IMR-90 (cell line): ENCODE measurements around the gene DELE1. TPM values are rescaled to one million over a fixed set of nuclear protein-coding genes. Genes with fewer than 3 reads are reported as not detected.

Experiments used
- ATAC-seq: fragments of 200-7000 bp; cut with Tn5 transposase; 2 replicates; pipeline ENCODE4 v1.9.1; 2020; ENCODE audit warnings: low read depth, mild to moderate bottlenecking, moderate library complexity
- BruUV-seq: library from RNA; stranded (reverse); fragments of 400-500 nt; replicated peaks from 2 replicates; lab custom pipeline; 2021; lab: Mats Ljungman, UMichigan
- CTCF ChIA-PET: fragments of 300-600 bp; formaldehyde crosslinking; extraction: SDS; loops from one replicate; lab custom pipeline; 2021; ENCODE audit warnings: antibody characterized with exemption; lab: Yijun Ruan, JAX
- POLR2A ChIA-PET: fragments of 300-600 bp; sonication (Branson Sonifier 250); formaldehyde crosslinking; loops from one replicate; lab custom pipeline; 2022; ENCODE audit warnings: antibody characterized with exemption; ENCODE audit not compliant: unreplicated experiment; lab: Charles Lee
- DNase-seq: peaks from one replicate; pipeline ENCODE4 v3.0.0; 2013
- H2AFZ ChIP-seq: replicated peaks from 2 replicates; pipeline ENCODE3; 2013; ENCODE audit warnings: low read length, mild to moderate bottlenecking; ENCODE audit not compliant: poor library complexity
- H2AK5ac ChIP-seq: 2 replicates; pipeline ENCODE4 v1.6.1; 2013; ENCODE audit warnings: low read depth, low read length, inconsistent platforms
- H2AK9ac ChIP-seq: replicated peaks from 2 replicates; pipeline ENCODE3; 2013; ENCODE audit warnings: mild to moderate bottlenecking, low read depth, low read length, moderate library complexity; ENCODE audit not compliant: poor library complexity
- H2BK120ac ChIP-seq: 2 replicates; pipeline ENCODE4 v1.6.1; 2013; ENCODE audit warnings: low read depth, low read length, inconsistent platforms
- H2BK15ac ChIP-seq: 3 replicates; pipeline ENCODE4 v1.6.1; 2013; ENCODE audit warnings: low read depth, low read length, inconsistent platforms
- H2BK20ac ChIP-seq: 2 replicates; pipeline ENCODE4 v1.6.1; 2013; ENCODE audit warnings: low read depth, mild to moderate bottlenecking, inconsistent platforms, low read length, moderate library complexity
- H2BK5ac ChIP-seq: 2 replicates; pipeline ENCODE4 v1.6.1; 2013; ENCODE audit warnings: mild to moderate bottlenecking, low read depth, low read length, inconsistent platforms; ENCODE audit not compliant: poor library complexity, severe bottlenecking
- H3K14ac ChIP-seq: replicated peaks from 2 replicates; pipeline ENCODE4 v1.6.1; 2013; ENCODE audit warnings: low read depth, low read length, inconsistent platforms
- H3K18ac ChIP-seq: 2 replicates; pipeline ENCODE4 v1.6.1; 2013; ENCODE audit warnings: low read depth, low read length, control low read depth
- H3K23ac ChIP-seq: 2 replicates; pipeline ENCODE4 v1.6.1; 2013; ENCODE audit warnings: low read depth, low read length, inconsistent platforms
- H3K27ac ChIP-seq: 2 replicates; pipeline ENCODE4 v1.5.1; 2013; ENCODE audit warnings: mild to moderate bottlenecking, control low read depth, low read length; ENCODE audit not compliant: insufficient read depth
- H3K27me3 ChIP-seq: 2 replicates; pipeline ENCODE4 v1.6.1; 2013; ENCODE audit warnings: low read length; ENCODE audit not compliant: control insufficient read depth, insufficient read depth
- H3K36me3 ChIP-seq: 2 replicates; pipeline ENCODE4 v1.6.1; 2013; ENCODE audit warnings: low read length, mixed read lengths; ENCODE audit not compliant: control insufficient read depth, insufficient read depth
- H3K4ac ChIP-seq: 2 replicates; pipeline ENCODE4 v1.6.1; 2013; ENCODE audit warnings: low read depth, low read length, inconsistent platforms
- H3K4me1 ChIP-seq: 2 replicates; pipeline ENCODE4 v1.6.1; 2013; ENCODE audit warnings: low read length, mixed read lengths; ENCODE audit not compliant: control insufficient read depth, insufficient read depth
- H3K4me2 ChIP-seq: 2 replicates; pipeline ENCODE4 v1.6.1; 2013; ENCODE audit warnings: low read depth, mild to moderate bottlenecking, control low read depth, low read length, moderate library complexity
- H3K4me3 ChIP-seq: 2 replicates; pipeline ENCODE4 v1.5.1; 2013; ENCODE audit warnings: low read depth, mild to moderate bottlenecking, control low read depth, low read length, moderate library complexity; ENCODE audit not compliant: insufficient read depth
- H3K56ac ChIP-seq: 2 replicates; pipeline ENCODE4 v1.6.1; 2013; ENCODE audit warnings: low read length, inconsistent platforms; ENCODE audit not compliant: insufficient read depth; ENCODE audit errors: extremely low read depth
- H3K79me1 ChIP-seq, 2 experiments: 2 replicates each; pipeline ENCODE4 v1.6.1; 2013; ENCODE audit warnings: low read length in 2 of 2, inconsistent platforms in 1 of 2, low read depth in 1 of 2
- H3K9ac ChIP-seq: 2 replicates; pipeline ENCODE4 v1.6.1; 2013; ENCODE audit warnings: low read depth, low read length, control low read depth
- H3K9me1 ChIP-seq: 2 replicates; pipeline ENCODE4 v1.6.1; 2013; ENCODE audit warnings: low read length, inconsistent platforms; ENCODE audit not compliant: insufficient read depth
- H3K9me3 ChIP-seq: 2 replicates; pipeline ENCODE4 v1.6.1; 2013; ENCODE audit warnings: low read length; ENCODE audit not compliant: control insufficient read depth, insufficient read depth
- H4K20me1 ChIP-seq: 2 replicates; pipeline ENCODE4 v1.6.1; 2013; ENCODE audit warnings: low read length, inconsistent platforms; ENCODE audit not compliant: insufficient read depth
- H4K5ac ChIP-seq: 2 replicates; pipeline ENCODE4 v1.6.1; 2013; ENCODE audit warnings: mild to moderate bottlenecking, low read depth, low read length, control low read depth
- H4K8ac ChIP-seq, 2 experiments: 2 replicates each; pipeline ENCODE4 v1.6.1; 2013; ENCODE audit warnings: low read depth in 2 of 2, low read length in 2 of 2, control low read depth in 1 of 2, inconsistent platforms in 1 of 2
- H4K91ac ChIP-seq: 2 replicates; pipeline ENCODE4 v1.6.1; 2013; ENCODE audit warnings: low read depth, low read length, inconsistent platforms; ENCODE audit not compliant: insufficient read depth
- BHLHE40 ChIP-seq: fragments of 150-350 bp; IDR thresholded peaks from 2 replicates; pipeline ENCODE4 v1.6.1; 2016; ENCODE audit warnings: mild to moderate bottlenecking, low read depth, low read length
- CHD1 ChIP-seq: IDR thresholded peaks from 2 replicates; pipeline ENCODE4 v1.6.1; 2012; ENCODE audit warnings: low read depth, low read length, improper control_type of control experiment
- FOS ChIP-seq: fragments of 150-350 bp; IDR thresholded peaks from 2 replicates; pipeline ENCODE4 v1.6.1; 2016; ENCODE audit warnings: low read depth, low read length
- MAFK ChIP-seq: IDR thresholded peaks from 2 replicates; pipeline ENCODE4 v1.6.1; 2012; ENCODE audit warnings: low read depth, low read length, improper control_type of control experiment
- MXI1 ChIP-seq: IDR thresholded peaks from 2 replicates; pipeline ENCODE4 v1.6.1; 2012; ENCODE audit warnings: low read depth, mild to moderate bottlenecking, low read length, moderate library complexity, borderline replicate concordance
- NFE2L2 ChIP-seq: fragments of 150-350 bp; IDR thresholded peaks from 2 replicates; pipeline ENCODE4 v1.6.1; 2016; ENCODE audit warnings: low read depth, mild to moderate bottlenecking, low read length
- POLR2A ChIP-seq: IDR thresholded peaks from 2 replicates; pipeline ENCODE4 v1.6.1; 2012; ENCODE audit warnings: mild to moderate bottlenecking, low read depth, low read length
- RAD21 ChIP-seq: IDR thresholded peaks from 2 replicates; pipeline ENCODE4 v1.6.1; 2012; ENCODE audit warnings: low read length, improper control_type of control experiment
- RCOR1 ChIP-seq: IDR thresholded peaks from 2 replicates; pipeline ENCODE4 v1.6.1; 2012; ENCODE audit warnings: mild to moderate bottlenecking, low read length, improper control_type of control experiment; ENCODE audit not compliant: insufficient replicate concordance
- RFX5 ChIP-seq: IDR thresholded peaks from 2 replicates; pipeline ENCODE4 v1.8.0; 2012; ENCODE audit warnings: low read depth, mild to moderate bottlenecking, low read length, moderate library complexity
- USF2 ChIP-seq: fragments of 150-350 bp; IDR thresholded peaks from 2 replicates; pipeline ENCODE4 v1.6.1; 2017; ENCODE audit warnings: mild to moderate bottlenecking, antibody characterized with exemption, low read length, low read depth
- WGBS, 2 experiments: methylation state at CpG; one replicate each; pipeline versions ENCODE4 v1.1.5 to v1.1.7; 2013; ENCODE audit warnings: missing lambda C conversion rate in 2 of 2; ENCODE audit not compliant: insufficient read length in 1 of 2; ENCODE audit errors: extremely low coverage in 2 of 2; 5-methylcytosine and 5-hydroxymethylcytosine counted together
- dilution Hi-C: fragments of 300-500 bp; cut with HindIII; formaldehyde crosslinking; loops from one replicate; pipeline ENCODE4 v1.14.3; 2018; ENCODE audit warnings: low sequenced_read_pairs; ENCODE audit not compliant: unreplicated experiment
- in situ Hi-C: fragments of 300-500 bp; cut with MboI; formaldehyde crosslinking; loops from 3 replicates; pipeline ENCODE4 v1.14.3; 2019; ENCODE audit warnings: low sequenced_read_pairs, inconsistent platforms, mixed read lengths
- intact Hi-C: fragments of 100-400 bp; cut with micrococcal nuclease; formaldehyde crosslinking; loops from 2 replicates; pipeline ENCODE4 v1.10.0; 2022
- polyA plus RNA-seq, 3 experiments: library from polyadenylated mRNA; depleted of rRNA; stranded (reverse); fragments of >200 nt; gene quantifications; 2 replicates each; pipeline ENCODE4 v1.2.3, GENCODE V29; 2012; ENCODE audit warnings: low replicate concordance in 1 of 3
- total RNA-seq: library from RNA; depleted of rRNA; stranded (reverse); fragments of >200 nt; gene quantifications from 2 replicates; pipeline ENCODE4 v1.2.3, GENCODE V29; 2012
- TF ChIP-seq, protein P1 (sequence below): conservative IDR thresholded peaks from 2 replicates; pipeline ENCODE4 v1.5.1; 2012; ENCODE audit warnings: mild to moderate bottlenecking, low read depth, low read length, improper control_type of control experiment

The DELE1 gene
- total and polyA plus RNA-seq, 2 of the 4 experiments (the other 2 are of a cell fraction) = 28.0 to 66.1 TPM

- WGBS, 2 experiments = no CpG with 5 or more reads among the region's 4 CpGs
- dilution Hi-C loops = no loop called here
Observed at GRCh38 chr5:141881886-141882285, 41.8 kb upstream of the DELE1 start.

More at GRCh38 chr5:141881886-141882285, 41.8 kb upstream of the DELE1 start:
- Histone ChIP-seq H2AK5ac (no peak overlapping the region), H3K27ac (no peak overlapping the region), H2BK15ac (no peak overlapping the region), H3K18ac (no peak overlapping the region), H3K4ac (no peak overlapping the region), H2BK20ac (no peak overlapping the region), H3K4me1 (peaks cover 7% of the 10 kb centered on the region; the same call in 1 of the 2 replicates), H2AFZ (no peak overlapping the region), H3K79me1 (no peaks in the 10 kb centered on the region), H3K56ac (no peak overlapping the region), H4K91ac (no peak overlapping the region), H3K27me3 (peaks cover 66% of the 10 kb centered on the region), H3K36me3 (no peaks in the 10 kb centered on the region), H4K20me1 (peaks cover 2% of the 10 kb centered on the region; the same call in 1 of the 2 replicates), H3K23ac (no peak overlapping the region), H2BK5ac (no peak overlapping the region), H4K8ac (no peak overlapping the region), H4K5ac (no peak overlapping the region), H2AK9ac (no peak overlapping the region), H3K9me3 (0 out of 2 replicates have a peak, but pooled peaks cover 2% of the 10 kb centered on the region), H3K4me2 (no peak overlapping the region), H3K14ac (no peak overlapping the region), H2BK120ac (no peak overlapping the region), H3K9me1 (no peaks in the 10 kb centered on the region), H3K4me3 (no peak overlapping the region), H3K9ac (no peak overlapping the region)
- no peak for ATAC-seq
- BruUV-seq = no TSS peak
- CTCF ChIA-PET = interaction anchor here (1.1 kb wide), 1 partner anchor 217 kb away, joined by 3 read pairs; no protein-coding TSS in a partner anchor
- TF ChIP-seq NFE2L2 (no peak), MXI1 (no peak), RFX5 (no peak), BHLHE40 (no peak), CHD1 (no peak), MAFK (no peak), POLR2A (no peak), USF2 (no peak), FOS (no peak), RCOR1 (no peak), RAD21 (no peak)
- TF ChIP-seq, protein P1, sequence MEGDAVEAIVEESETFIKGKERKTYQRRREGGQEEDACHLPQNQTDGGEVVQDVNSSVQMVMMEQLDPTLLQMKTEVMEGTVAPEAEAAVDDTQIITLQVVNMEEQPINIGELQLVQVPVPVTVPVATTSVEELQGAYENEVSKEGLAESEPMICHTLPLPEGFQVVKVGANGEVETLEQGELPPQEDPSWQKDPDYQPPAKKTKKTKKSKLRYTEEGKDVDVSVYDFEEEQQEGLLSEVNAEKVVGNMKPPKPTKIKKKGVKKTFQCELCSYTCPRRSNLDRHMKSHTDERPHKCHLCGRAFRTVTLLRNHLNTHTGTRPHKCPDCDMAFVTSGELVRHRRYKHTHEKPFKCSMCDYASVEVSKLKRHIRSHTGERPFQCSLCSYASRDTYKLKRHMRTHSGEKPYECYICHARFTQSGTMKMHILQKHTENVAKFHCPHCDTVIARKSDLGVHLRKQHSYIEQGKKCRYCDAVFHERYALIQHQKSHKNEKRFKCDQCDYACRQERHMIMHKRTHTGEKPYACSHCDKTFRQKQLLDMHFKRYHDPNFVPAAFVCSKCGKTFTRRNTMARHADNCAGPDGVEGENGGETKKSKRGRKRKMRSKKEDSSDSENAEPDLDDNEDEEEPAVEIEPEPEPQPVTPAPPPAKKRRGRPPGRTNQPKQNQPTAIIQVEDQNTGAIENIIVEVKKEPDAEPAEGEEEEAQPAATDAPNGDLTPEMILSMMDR = no peak
- POLR2A ChIA-PET = no interaction called here
- in situ Hi-C loops = loop anchor here (5.0 kb wide), 1 partner anchor 185 kb away; no protein-coding TSS in a partner anchor
- DNase-seq = no peak
- intact Hi-C loops = no loop called here
